TTC549 (cell line): ENCODE measurements around the gene ALDH9A1.
"Not testable (repeated sequence)": the region's sequence is repeated elsewhere in the genome, so short reads cannot be mapped to it uniquely, and the experiment has no call there.

Source experiments
- FAIRE-seq: peaks from 2 replicates; lab custom pipeline; 2012; peaks lifted over from hg19 to GRCh38; lab: Jason Lieb, UNC

ALDH9A1 gene

DNA sequence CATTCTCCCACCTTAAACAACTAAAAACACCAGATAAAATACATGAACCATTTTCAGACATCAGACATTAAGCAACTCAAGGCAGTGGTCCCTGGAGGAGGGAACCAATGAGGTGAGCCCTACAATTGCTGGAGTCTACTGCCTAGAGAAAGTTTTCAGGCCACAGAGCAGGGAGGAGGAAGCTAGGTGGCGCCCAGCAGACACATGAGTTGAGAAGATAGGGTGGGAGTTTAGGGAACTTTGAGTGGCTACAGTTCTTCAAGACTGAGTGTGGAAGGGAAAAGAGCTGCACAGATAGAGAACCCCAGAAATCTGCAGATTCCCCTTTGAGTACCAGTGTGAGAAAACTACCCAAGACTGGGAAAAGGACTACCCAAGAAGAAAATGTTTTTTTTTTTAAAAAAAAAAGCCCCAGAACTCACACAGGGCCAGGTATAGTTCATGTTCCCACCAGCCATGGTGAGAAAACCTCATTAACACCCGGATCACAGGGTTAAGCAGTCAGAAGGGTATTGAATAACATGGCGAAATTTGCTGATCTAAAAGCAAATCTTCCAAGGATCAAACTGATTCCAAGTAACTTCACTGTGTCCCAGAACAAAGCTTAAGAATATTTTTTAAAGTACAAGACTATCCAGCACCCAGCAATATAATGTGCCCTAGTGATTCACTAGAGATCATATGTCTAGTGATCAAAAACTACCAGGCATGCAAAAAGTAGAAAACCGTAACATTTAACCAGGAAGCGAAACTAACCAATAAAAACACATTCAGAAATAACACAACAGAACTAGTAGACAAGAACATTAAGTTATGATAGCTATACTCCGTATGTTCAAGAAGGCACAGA is 12.0 kb downstream of the ALDH9A1 start:
- no peak for FAIRE-seq

DNA sequence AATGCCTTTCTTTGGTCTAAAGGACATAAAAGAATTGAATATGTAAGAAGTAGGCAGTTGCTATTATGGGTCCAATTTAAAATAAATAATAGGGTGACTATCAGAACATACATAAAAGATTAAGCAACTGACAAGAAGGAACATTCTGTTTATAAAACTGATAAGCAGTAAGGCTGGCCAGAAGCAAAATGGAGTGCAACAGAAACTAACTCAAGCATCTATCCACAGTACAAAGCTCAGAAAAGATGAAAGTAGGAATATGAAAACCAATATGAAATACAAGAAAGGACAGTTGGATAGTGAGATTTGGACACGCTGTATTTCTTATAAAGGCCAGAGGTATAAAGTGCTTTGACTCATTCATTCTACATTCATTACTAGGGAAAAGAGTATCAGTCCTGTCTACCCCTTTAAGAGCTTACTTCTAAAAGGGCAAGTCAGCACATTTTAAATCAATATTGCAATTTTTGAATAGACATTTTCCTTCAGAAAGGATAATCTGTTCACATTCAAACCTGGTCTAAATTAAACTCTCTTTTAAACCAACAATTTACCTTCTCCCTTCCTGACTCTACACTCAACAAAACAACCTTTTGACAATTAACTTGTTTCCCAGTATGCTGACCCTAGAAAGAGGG is 14.4 kb downstream of the ALDH9A1 start:
- no peak for FAIRE-seq

DNA sequence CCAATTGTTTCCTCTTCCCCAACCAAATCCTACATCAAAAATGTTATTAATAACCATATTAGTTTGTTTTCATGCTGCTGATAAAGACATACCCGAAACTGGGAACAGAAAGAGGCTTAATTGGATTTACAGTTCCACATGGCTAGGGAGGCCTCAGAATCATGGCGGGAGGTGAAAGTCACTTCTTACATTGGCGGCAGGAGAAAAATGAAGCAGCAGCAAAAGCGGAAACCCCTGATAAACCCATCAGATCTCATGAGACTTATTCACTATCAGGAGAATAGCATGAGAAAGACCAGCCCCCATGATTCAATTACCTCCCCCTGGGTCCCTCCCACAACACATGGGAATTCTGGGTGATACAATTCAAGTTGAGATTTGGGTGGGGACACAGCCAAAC is 17.6 kb downstream of the ALDH9A1 start:
- FAIRE-seq: not testable (repeated sequence)

DNA sequence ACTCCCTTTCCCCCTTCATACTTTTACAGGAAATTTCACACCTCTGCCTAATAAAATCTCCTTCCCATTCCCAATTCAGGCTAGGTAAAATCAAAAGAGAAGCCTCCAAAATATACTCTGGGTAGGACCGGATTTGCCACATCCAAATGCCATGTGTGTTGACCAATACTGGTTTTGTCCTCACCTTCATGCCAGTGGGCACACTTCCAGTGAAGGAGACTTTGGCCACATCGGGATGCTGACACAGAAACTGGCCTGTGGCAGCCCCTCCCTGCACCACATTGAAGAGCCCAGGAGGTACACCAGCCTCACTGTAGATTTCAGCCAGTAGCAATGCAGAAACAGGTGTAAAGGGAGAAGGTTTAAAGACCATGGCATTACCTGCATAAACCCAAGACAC is 18.1 kb downstream of the ALDH9A1 start:
- no peak for FAIRE-seq

DNA sequence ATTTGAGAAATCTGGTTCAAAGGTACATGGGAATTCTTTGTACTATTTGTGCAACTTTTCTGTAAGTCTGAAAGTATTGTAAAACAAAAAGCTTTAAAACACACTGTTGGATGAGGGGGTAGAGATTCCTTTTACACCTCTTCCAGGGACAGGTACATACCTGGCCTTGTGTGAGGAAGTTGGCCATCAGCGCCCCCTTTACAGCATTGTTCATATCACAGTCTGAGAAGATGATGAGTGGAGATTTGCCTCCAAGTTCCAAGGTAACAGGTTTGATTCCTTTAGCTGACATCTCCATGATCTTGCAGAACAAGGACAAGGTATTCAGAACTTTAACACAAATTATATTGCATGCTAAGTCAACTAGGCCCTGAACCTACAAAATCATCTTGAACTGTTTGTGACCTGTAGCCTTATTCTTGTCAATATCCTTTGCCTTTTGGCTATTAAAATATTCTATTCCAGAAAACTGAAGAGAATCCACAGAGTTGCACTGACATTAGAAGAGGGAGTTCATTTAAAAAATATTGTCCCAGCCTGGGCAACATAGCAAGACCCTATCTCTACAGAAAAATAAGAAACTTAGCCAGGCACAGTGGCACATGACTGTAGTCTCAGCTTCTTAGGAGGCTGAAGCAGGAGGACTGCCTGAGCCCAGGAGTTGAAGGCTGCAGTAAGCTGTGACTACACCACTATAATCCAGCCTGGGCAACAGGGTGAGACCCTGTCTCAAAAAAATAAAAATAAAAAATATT is 18.9 kb downstream of the ALDH9A1 start:
- no peak for FAIRE-seq

DNA sequence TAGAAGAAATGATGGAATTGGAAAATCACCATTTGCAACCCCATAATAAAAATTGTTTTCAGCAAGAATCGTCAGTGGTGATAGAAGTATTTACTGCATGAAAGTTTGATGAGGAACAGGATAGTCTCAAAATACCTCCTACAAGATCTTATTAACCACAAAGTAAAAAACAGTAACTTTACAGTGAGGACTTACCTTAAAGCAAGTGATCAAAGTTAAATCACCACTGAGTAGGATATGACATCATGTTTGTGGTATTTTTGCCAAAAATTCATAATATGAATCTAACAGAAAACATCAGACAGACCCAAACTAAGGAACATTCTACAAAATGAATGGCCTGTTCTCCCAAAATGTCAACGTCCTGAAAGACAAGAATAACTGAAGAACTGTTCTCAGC is 19.9 kb downstream of the ALDH9A1 start:
- FAIRE-seq: no peak

DNA sequence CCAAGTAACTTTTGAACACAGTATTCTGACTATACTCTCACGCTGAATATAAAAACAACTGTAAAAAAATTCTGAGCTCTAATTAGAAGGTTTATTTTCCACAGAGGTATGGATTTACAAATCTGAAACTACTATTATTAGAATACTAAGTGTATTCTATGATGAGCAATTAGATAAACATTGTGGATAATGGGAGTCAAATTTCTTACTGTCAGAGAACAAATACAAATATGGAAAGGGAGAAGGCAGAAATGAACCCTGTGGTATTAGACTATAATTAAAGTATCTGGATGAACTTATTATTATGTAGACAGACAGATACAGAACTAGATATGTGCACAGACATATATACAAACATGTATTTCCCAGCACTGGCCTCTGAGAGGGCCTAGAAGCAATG is 22.6 kb downstream of the ALDH9A1 start:
- FAIRE-seq: no peak

DNA sequence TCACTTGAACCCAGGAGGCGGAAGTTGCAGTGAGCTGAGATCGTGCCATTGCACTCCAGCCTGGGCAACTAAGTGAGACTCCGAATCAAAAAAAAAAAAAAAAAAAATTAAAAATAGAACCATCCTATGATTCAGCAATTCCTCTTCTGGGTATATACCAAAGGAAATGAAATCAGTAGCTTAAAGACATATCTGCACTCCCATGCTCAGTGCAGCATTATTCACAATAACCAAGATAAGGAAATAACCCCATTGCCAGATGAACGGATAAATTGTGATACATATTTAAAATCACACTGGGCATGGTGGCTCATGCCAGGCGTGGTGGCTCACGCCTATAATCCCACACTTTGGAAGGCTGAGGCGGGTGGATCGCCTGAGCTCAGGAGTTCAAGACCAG is 23.8 kb downstream of the ALDH9A1 start:
- FAIRE-seq: no peak

DNA sequence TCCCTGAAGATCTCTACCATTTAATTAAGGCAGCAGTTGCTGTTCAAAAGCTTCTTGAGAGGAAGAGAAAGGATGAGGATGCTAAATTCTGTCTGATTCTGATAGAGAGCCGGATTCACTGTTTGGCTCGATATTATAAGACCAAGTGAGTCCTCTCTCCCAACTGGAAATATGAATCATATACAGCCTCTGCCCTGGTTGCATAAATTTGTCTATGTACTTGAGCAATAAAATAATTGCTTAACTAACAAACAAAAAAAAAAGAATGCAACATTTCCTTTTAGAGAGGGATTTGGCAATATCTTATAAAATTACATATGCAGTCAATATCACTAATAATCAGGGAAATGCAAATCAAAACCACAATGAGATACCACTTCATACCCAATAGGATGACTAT is 26.8 kb downstream of the ALDH9A1 start:
- peak; percentile 53 for FAIRE-seq

DNA sequence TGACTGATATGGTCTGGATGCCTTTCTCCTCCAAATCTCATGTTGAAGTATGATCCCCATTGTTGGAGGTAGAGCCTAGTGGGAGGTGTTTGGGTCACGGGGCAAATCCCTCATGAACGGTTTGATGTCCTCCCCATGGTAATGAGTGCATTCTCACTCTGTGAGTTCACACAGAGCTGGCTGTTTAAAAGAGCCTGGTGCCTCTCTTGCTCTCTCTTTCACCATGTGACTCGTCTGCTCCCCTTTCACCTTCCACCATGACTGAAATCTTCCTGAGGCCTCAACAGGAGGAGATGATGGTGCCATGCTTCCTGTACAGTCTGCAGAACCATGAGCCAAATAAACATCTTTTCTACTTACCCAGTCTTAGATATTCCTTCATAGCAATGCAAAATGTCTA is 30.2 kb downstream of the ALDH9A1 start:
- no peak for FAIRE-seq

DNA sequence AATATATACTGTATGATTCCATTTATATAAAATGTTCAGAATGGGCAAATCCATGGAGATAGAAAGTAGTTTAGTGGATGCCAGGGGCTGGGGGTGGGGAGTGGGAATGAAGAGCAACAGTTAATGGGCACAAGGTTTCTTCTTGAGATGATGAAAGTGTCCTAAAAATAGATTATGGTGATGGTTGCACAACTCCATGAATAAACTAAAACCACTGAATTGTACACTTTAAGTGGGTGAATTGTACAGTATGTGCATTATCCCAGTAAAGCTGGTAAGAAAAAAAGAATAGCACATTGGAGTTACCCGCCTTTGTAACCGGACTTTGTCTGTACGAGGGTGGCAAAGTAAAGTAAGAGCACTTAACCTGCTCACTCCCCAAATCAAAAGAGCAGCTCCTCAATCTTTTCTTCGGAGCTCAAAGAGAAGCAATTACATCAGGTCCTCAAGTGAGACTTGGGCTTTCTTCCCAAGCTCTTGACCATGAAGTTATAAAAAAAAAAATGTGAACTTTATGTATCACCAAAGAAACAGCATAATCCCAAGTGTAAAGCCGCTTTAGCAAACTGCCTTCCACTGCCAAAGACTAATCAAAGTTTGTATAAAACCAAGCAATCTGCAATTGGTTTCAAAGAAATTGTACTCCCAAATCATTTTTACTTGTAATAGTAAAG is 32.1 kb downstream of the ALDH9A1 start:
- FAIRE-seq: no peak

DNA sequence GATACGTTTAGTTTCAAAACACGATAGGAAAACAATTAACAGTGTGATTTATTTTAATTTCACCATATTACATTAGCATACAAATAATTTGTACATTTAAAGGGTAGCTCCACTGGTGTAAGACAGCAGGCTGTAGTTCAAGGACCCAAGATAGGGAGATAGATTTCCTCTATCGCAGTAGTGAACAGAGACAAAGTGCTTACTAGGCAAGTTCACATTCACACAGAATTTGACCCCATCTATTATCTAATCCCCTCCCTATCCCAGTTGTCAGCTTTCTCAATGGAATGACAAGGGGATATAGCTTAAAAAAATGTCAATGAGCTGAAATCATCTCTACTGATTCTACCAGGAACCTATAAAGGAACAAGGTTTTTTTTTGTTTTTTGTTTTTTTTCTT is 36.2 kb downstream of the ALDH9A1 start:
- FAIRE-seq: no peak

DNA sequence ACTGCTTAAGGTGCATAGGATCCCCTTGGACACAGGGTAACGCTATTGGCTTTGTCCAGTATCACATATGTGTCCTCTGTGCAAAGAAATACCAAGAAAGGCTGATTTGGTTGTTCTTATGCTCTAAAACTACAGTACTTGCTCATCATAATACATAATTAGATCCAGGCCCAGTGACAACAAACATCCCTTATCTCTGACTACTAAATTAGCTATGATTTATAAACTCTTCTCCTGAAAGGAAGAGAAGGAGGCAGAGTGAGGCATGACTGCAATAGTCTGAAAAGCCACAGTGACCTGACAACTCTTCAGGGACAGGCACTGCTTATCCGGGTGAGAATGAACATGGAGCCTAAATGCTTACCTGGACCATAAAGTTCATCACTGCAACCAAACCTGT is 36.7 kb downstream of the ALDH9A1 start:
- FAIRE-seq: no peak

DNA sequence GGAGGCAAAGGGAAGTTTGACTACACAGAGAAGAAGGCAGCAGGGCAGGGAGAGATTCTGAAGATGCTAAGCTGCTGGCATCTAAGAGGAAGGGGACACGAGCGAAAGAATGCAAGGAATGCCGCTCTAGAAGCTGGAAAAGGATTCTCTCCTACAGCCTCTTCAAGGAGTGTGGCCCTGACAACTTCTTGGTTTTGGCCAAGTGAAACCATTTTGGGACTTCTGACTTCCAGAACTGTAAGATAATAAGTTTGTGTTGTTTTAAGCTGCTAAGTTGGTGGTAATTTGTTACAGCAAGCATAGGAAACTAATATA is 38.8 kb downstream of the ALDH9A1 start:
- no peak for FAIRE-seq

DNA sequence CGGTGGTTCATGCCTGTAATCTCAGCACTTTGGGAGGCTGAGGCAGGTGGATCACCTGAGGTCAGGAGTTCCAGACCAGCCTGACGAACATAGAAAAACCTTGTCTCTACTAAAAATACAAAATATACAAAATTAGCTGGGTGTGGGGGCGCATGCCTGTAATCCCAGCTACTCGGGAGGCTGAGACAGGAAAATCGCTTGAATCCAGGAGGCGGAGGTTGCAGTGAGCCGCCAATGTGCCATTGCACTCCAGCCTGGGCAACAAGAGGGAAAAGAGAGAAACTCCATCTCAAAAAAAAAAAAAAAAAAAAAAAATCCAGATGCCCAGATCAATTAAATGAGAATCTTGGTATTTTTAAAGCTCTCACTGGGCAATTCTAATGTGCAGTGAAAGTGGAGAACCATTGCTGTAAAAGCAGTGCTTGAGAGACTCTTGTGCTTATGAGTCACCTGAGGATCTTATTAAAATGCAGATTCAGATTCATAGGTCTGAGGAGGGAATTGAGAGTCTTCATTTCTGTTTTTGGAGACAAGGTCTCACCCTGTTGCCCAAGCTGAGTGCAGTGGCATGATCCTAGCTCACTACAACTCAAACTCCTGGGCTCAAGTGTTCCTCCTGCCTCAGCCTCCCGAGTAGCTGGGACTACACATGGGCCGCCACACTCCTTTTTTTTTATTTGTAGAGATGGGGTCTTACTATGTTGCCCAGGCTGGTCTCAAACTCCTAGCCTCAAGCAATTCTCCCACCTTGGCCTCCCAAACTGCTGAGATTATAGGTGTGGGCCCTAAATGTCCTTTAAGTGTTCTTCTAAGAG is 39.4 kb downstream of the ALDH9A1 start:
- FAIRE-seq: not testable (repeated sequence)

DNA sequence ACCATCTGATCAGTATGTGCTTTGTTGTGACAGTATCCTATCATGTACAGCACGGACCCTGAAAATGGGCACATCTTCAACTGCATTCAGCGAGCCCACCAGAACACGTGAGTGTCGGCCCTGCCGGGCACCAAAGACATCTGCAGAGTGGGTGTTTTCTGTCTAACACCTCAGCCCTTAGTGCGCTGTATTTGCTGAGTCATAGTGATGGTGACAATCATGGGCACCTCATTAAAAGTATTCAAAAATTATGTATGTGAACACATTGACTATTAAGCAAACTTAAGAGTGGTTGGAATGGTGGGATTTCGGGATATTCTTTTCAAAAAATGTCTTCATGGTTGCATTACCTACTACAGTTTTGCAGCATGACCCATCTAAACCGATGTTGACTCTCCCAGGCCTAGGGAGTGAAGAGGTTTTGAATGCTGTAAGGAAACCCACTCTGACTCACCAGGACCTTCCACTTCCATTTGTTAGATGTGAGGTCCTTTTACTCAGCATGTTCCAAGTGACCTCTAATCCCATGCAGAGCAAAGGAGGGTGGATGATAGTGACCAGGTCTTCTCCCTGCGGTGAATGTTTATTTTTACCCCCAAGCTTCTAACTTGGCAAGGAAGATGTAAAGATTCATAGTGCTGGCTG is 47.3 kb downstream of the ALDH9A1 start:
- FAIRE-seq: no peak

DNA sequence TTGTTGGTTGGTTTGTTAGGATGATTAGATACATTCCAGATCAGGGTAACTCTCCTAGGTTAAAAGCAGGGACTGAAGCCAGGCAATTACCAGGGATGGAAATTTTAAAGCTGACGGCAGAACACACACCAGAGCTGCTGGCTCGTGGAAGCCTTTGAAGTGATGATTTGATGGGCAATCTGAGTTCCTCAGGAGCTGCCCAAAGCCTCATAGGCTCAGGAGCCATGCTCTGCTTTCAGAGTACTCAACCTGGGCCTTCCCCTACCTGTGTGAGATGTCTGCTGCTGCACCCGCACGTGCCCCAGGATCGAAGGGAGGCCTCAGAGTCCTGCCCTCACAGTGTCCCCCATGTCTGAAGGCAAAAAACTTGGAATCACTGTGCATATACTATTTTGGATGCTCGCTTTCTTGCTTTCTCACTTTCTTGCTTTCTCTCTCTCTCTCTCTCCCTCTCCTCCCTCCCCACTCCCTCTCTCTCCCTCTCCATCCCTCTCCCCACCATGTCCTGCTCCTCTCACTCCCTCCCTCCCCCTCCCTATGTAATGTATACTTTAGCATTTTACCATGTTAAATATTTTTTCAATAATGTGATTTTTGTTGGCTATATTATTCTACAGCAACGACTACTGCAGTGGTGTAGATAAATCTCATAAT is 49.3 kb downstream of the ALDH9A1 start:
- no peak for FAIRE-seq

DNA sequence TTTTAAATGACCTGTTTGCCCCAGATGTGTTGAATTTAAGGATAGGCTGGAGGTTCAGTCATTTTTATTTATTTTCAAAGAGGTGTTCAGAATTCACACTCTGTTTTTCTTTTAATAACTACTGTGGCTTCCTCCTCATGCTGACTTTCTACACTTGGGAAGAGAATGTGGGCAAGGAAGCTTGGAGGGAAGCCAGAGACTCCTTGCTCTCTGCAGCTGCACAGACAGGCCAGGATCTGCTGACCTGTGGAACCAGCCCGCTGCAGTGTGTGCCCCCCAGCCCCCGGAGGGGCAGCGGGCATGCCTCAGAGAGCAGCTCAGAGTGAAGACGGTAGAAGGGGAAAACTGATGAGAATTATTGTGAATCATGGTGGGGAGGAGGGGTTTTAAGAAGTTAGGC is 50.4 kb downstream of the ALDH9A1 start:
- no peak for FAIRE-seq

DNA sequence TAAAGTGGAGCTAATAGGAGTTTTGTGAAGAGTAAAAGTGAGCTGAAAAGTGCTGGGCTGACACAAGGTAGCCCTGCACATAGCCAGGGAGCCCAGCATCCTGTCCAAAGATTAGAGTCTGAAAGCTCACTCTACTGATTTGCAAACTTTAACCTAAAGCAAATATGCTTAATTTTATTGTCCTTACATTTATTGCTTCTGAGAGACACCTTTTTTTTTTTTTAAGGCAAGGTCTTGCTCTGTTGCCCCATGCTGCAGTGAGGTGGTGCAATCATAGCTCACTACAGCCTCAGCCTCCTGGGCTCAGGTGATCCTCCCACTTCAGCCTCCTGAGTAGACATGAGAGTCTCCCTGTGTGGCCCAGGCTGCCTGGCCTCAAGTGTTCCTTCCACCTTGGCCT is 50.8 kb downstream of the ALDH9A1 start:
- no peak for FAIRE-seq

DNA sequence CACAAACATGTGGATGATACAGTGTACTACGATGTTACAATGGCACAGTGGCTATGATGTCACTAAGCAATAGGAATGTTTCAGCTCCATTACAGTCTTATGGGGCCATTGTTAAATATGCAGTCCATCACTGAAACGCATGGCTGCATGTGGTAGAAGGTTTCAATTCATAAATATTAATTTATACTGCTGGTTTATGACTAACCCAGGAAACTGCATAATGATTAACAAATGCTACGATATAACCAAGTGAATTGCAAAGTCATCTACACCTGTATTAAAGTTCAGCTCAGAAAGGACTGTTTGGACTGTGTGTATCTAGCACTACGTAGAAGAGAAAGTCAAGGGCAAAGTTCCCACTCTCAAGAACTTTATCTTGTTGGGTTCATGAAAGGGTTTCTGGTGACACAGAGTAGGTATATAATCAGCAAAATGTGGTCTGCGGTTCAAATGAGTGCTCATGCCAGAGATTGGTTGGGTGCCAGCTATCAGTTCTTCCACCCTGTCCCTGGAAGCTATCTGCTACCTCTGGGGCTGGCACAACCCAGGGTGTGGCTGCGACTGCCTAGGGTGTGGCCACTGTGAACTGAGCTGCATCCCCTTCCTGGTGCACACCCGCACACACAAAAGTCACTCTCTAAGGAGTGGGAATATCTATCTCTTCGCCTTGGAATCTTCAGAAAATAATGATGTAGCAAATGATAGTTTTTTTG is 52.6 kb downstream of the ALDH9A1 start:
- FAIRE-seq: no peak
